GM12878 (cell line): Measurements from ENCODE around the gene LIG3. TPM values are rescaled to one million over a fixed set of nuclear protein-coding genes. Genes with fewer than 3 reads are reported as not detected.

Experiments
- ELK1 ChIP-seq: IDR thresholded peaks from 2 replicates; pipeline ENCODE4 v1.6.1; 2012; ENCODE audit warnings: low read depth, low read length, improper control_type of control experiment
- ETV6 ChIP-seq, 2 experiments: fragments of 450-650 bp in 1 of 2; IDR thresholded peaks in 1 of 2; conservative IDR thresholded peaks in 1 of 2; 2 replicates each; pipeline ENCODE4 v1.6.1; 2014; ENCODE audit warnings: antibody characterized with exemption in 1 of 2, borderline replicate concordance in 1 of 2, low read depth in 1 of 2, mild to moderate bottlenecking in 1 of 2, moderate library complexity in 1 of 2
- EZH2 ChIP-seq: IDR thresholded peaks from 2 replicates; pipeline ENCODE4 v1.6.1; 2012; ENCODE audit warnings: low read depth, mild to moderate bottlenecking, control low read depth, inconsistent platforms, low read length, borderline replicate concordance; ENCODE audit not compliant: control insufficient read depth
- IRF4 ChIP-seq: IDR thresholded peaks from 2 replicates; pipeline ENCODE4 v1.6.1; 2011; ENCODE audit warnings: low read depth, low read length
- IRF5 ChIP-seq: fragments of 450-650 bp; IDR thresholded peaks from 2 replicates; pipeline ENCODE4 v1.6.1; 2017; ENCODE audit warnings: borderline replicate concordance
- MYC ChIP-seq: IDR thresholded peaks from 2 replicates; pipeline ENCODE4 v1.6.1; 2011; ENCODE audit warnings: mild to moderate bottlenecking, low read length, moderate library complexity, inconsistent platforms; ENCODE audit not compliant: insufficient read depth, insufficient replicate concordance, insufficient read length, severe bottlenecking
- PAX8 ChIP-seq: fragments of 450-650 bp; IDR thresholded peaks from 2 replicates; pipeline ENCODE4 v1.6.1; 2017; ENCODE audit warnings: mild to moderate bottlenecking, moderate library complexity
- RELB ChIP-seq: fragments of 450-650 bp; IDR thresholded peaks from 2 replicates; pipeline ENCODE4 v1.6.1; 2017; ENCODE audit warnings: low read depth, mild to moderate bottlenecking, moderate library complexity
- SMAD1 ChIP-seq: fragments of 450-650 bp; IDR thresholded peaks from 2 replicates; pipeline ENCODE4 v1.6.1; 2018; ENCODE audit warnings: mild to moderate bottlenecking, low read depth; ENCODE audit not compliant: partially characterized antibody
- SREBF1 ChIP-seq: IDR thresholded peaks from 2 replicates; pipeline ENCODE4 v1.6.1; 2012; ENCODE audit warnings: mild to moderate bottlenecking, low read length
- SRF ChIP-seq, 2 experiments: IDR thresholded peaks; 2 replicates each; pipeline ENCODE4 v1.6.1; 2011; ENCODE audit warnings: low read depth in 2 of 2, low read length in 2 of 2, mild to moderate bottlenecking in 1 of 2, moderate library complexity in 1 of 2
- TARDBP ChIP-seq: IDR thresholded peaks from 2 replicates; pipeline ENCODE4 v1.6.1; 2016; ENCODE audit warnings: borderline replicate concordance
- USF1 ChIP-seq: IDR thresholded peaks from 2 replicates; pipeline ENCODE4 v1.6.1; 2011; ENCODE audit warnings: borderline replicate concordance, low read depth, mild to moderate bottlenecking, moderate library complexity, mixed read lengths, low read length; ENCODE audit not compliant: insufficient read depth; ENCODE audit errors: extremely low read length
- YY1 ChIP-seq: IDR thresholded peaks from 2 replicates; pipeline ENCODE4 v1.6.1; 2011; ENCODE audit warnings: low read depth, mild to moderate bottlenecking, low read length
- ZBED1 ChIP-seq: IDR thresholded peaks from 2 replicates; pipeline ENCODE4 v1.6.1; 2016; ENCODE audit warnings: borderline replicate concordance
- ZNF592 ChIP-seq: fragments of 450-650 bp; IDR thresholded peaks from 2 replicates; pipeline ENCODE4 v1.6.1; 2017; ENCODE audit warnings: mild to moderate bottlenecking, moderate library complexity
- polyA plus RNA-seq, 11 experiments: library from polyadenylated mRNA; depleted of rRNA in 4 of 11; unstranded in 6 of 11; stranded (reverse) in 5 of 11; fragments of >200 nt; fragmentation: Nextera tagmentation in 4 of 11; fragmentation: Illumina TruSeq in 1 of 11; extraction: Ambion mirVana in 4 of 11; extraction: Trizol in 1 of 11; gene quantifications; 1 replicate in 1 of 11; 2 replicates in 10 of 11; pipeline versions ENCODE4 v1.2.1 to v1.2.3, GENCODE V29; 2011 to 2016; ENCODE audit warnings: inconsistent platforms in 2 of 11, missing spikeins in 2 of 11, low read depth in 1 of 11
- total RNA-seq, 4 experiments: library from RNA; depleted of rRNA in 3 of 4; stranded (reverse); fragments of >200 nt in 3 of 4; fragmentation: Illumina TruSeq in 1 of 4; extraction: Trizol in 1 of 4; gene quantifications; 2 replicates each; pipeline versions ENCODE4 v1.2.1 to v1.2.3, GENCODE V29; 2013 to 2021

LIG3 gene
- total and polyA plus RNA-seq, 10 of the 15 experiments (the other 5 are each of a cell fraction or from before 2014, with no cell fraction given): 6.5 to 45.4 (median 31.0) TPM

GRCh38 chr17:35051183-35051578, 70.9 kb downstream of the LIG3 start (continued):
- TF ChIP-seq ZNF592: peak; percentile 50; the same call in 1 of the 2 replicates
- peak; percentile 42; the same call in 1 of the 2 replicates for TF ChIP-seq YY1
- no peak for TF ChIP-seq USF1
- no peak for TF ChIP-seq RELB
- no peak for TF ChIP-seq MYC
- no peak for TF ChIP-seq PAX8
- no peak for TF ChIP-seq SRF (IDR thresholded peaks at IDR 0.05; ENCODE audit: low read depth in 2 of 2, low read length in 2 of 2)
- TF ChIP-seq ETV6 (conservative IDR thresholded peaks at IDR 0.05 in 1 of 2, IDR thresholded peaks at IDR 0.05 in 1 of 2; ENCODE audit: borderline replicate concordance in 1 of 2, low read depth in 1 of 2): no peak
- peak; percentile 11 for TF ChIP-seq SMAD1
- TF ChIP-seq TARDBP: no peak
- no peak for TF ChIP-seq SREBF1
- TF ChIP-seq ZBED1: no peak
- TF ChIP-seq EZH2: no peak
- no peak for TF ChIP-seq ELK1
- no peak for TF ChIP-seq IRF5
- TF ChIP-seq IRF4: no peak
